Keratinocyte (primary cell): ENCODE results near the gene HDGFL2.

ENCODE experiments used
- CTCF ChIP-seq, 3 experiments: IDR thresholded peaks in 1 of 3; conservative IDR thresholded peaks in 1 of 3; optimal IDR thresholded peaks in 1 of 3; 2 replicates in 2 of 3; 3 replicates in 1 of 3; pipeline versions ENCODE3 to v1.5.1; 2011; ENCODE audit warnings: low read length in 3 of 3, mild to moderate bottlenecking in 3 of 3, moderate library complexity in 2 of 3, control low read depth in 1 of 3, inconsistent platforms in 1 of 3; ENCODE audit not compliant: insufficient read depth in 2 of 3; ENCODE audit errors: extremely low read depth in 1 of 3
- EZH2 ChIP-seq: IDR thresholded peaks from one replicate; pipeline ENCODE4 v1.6.1; 2012; ENCODE audit warnings: inconsistent platforms, mild to moderate bottlenecking, low read length, moderate library complexity

GRCh38 chr19:4503132-4503824, 31.2 kb downstream of the HDGFL2 start:
- TF ChIP-seq CTCF (optimal IDR thresholded peaks at IDR 0.05 in 1 of 3, IDR thresholded peaks at IDR 0.05 in 1 of 3, conservative IDR thresholded peaks at IDR 0.05 in 1 of 3; ENCODE audit: extremely low read depth in 1 of 3, insufficient read depth in 2 of 3, low read length in 3 of 3) = no peak
- no peak for TF ChIP-seq EZH2
